ENCODE measurements around the gene URGCP. TPM values are rescaled to one million over a fixed set of nuclear protein-coding genes. Genes with fewer than 3 reads are reported as not detected.

The URGCP gene
- total RNA-seq, 1 experiment from 2014 or later = 19.5 TPM

GRCh38 chr7:43921423-43921822, 15.0 kb upstream of the URGCP start:
- Mint-ChIP-seq H3K36me3 (peaks cover 11% of the 10 kb centered on the region), H3K4me3 (no peak overlapping the region), H3K27me3 (ENCODE audit: low read depth) (peaks cover 22% of the 10 kb centered on the region), H3K4me1 (peaks cover 7% of the 10 kb centered on the region), H3K27ac (no peak overlapping the region), H3K9me3 (peaks cover 25% of the 10 kb centered on the region)
- no peak for ATAC-seq
- CTCF ChIA-PET = no interaction called here
- DNase-seq (ENCODE audit: low spot score) = no peak
- POLR2A ChIA-PET = no interaction called here
- TF ChIP-seq E2F4 (CRISPR knock-in tag; IDR thresholded peaks at IDR 0.05; ENCODE audit: borderline replicate concordance, low read depth) (no peak), ATF2 (CRISPR knock-in tag; IDR thresholded peaks at IDR 0.05; ENCODE audit: borderline replicate concordance, low read depth) (no peak)

GRCh38 chr7:43915907-43916306, 9.5 kb upstream of the URGCP start:
- Mint-ChIP-seq H3K4me1 (peaks cover 22% of the 10 kb centered on the region), H3K27me3 (ENCODE audit: low read depth) (no peaks in the 10 kb centered on the region; the same call in 1 of the 2 replicates), H3K9me3 (peaks cover 46% of the 10 kb centered on the region), H3K27ac (0 out of 2 replicates have a peak overlapping the region, but pooled peaks have one; percentile 60), H3K4me3 (no peak overlapping the region), H3K36me3 (peaks cover 24% of the 10 kb centered on the region)
- TF ChIP-seq ELF4 (CRISPR knock-in tag; IDR thresholded peaks at IDR 0.05; ENCODE audit: low read depth) (no peak), PREB (CRISPR knock-in tag; IDR thresholded peaks at IDR 0.05; ENCODE audit: borderline replicate concordance) (no peak), ZNF219 (CRISPR knock-in tag; IDR thresholded peaks at IDR 0.05; ENCODE audit: borderline replicate concordance) (no peak), GABPB1 (CRISPR knock-in tag; IDR thresholded peaks at IDR 0.05) (no peak), GTF2I (CRISPR knock-in tag; conservative IDR thresholded peaks at IDR 0.05) (no peak), NFE2L1 (CRISPR knock-in tag; IDR thresholded peaks at IDR 0.05) (no peak), E2F1 (CRISPR knock-in tag; IDR thresholded peaks at IDR 0.05) (no peak), NFYB (CRISPR knock-in tag; conservative IDR thresholded peaks at IDR 0.05; ENCODE audit: low read depth) (no peak), MXD4 (CRISPR knock-in tag; IDR thresholded peaks at IDR 0.05; ENCODE audit: borderline replicate concordance) (no peak), HMGA2 (CRISPR knock-in tag; IDR thresholded peaks at IDR 0.05) (no peak)
- CTCF ChIA-PET = no interaction called here
- ATAC-seq (peak; percentile 36; the same call in 1 of the 2 replicates), DNase-seq (ENCODE audit: low spot score) (no peak)
- POLR2A ChIA-PET = no interaction called here

GRCh38 chr7:43914795-43915194, 8.4 kb upstream of the URGCP start:
- DNase-seq (ENCODE audit: low spot score) (peak; percentile 15), ATAC-seq (peak; percentile 70)
- Mint-ChIP-seq H3K36me3 (peaks cover 24% of the 10 kb centered on the region), H3K27me3 (ENCODE audit: low read depth) (no peaks in the 10 kb centered on the region; the same call in 1 of the 2 replicates), H3K4me1 (peaks cover 22% of the 10 kb centered on the region), H3K9me3 (peaks cover 44% of the 10 kb centered on the region), H3K4me3 (no peak overlapping the region), H3K27ac (no peak overlapping the region; the same call in 1 of the 2 replicates)
- ChIA-PET POLR2A (no interaction called here), CTCF (interaction anchor here (0.7 kb wide), 1 partner anchor 39 kb away, joined by 4 read pairs; no protein-coding TSS in a partner anchor)
- TF ChIP-seq IRF2 (CRISPR knock-in tag; IDR thresholded peaks at IDR 0.05; ENCODE audit: borderline replicate concordance, low read depth) (no peak), ERG (CRISPR knock-in tag; IDR thresholded peaks at IDR 0.05) (no peak), ZMAT4 (CRISPR knock-in tag; IDR thresholded peaks at IDR 0.05) (no peak), PREB (CRISPR knock-in tag; IDR thresholded peaks at IDR 0.05; ENCODE audit: borderline replicate concordance) (no peak), FOXJ3 (CRISPR knock-in tag; IDR thresholded peaks at IDR 0.05; ENCODE audit: borderline replicate concordance) (no peak), ELF4 (CRISPR knock-in tag; IDR thresholded peaks at IDR 0.05; ENCODE audit: low read depth) (no peak), ZNF138 (CRISPR knock-in tag; conservative IDR thresholded peaks at IDR 0.05) (no peak), AR (CRISPR knock-in tag; IDR thresholded peaks at IDR 0.05) (no peak), ZBTB43 (CRISPR knock-in tag; IDR thresholded peaks at IDR 0.05) (no peak)

Data from WTC11 (cell line).